ENCODE data around the gene DNAJC22. TPM values are rescaled to one million over a fixed set of nuclear protein-coding genes. Genes with fewer than 3 reads are reported as not detected.

DNAJC22 gene
- total RNA-seq, 1 experiment from 2014 or later: 27.7 TPM

GRCh38 chr12:49368240-49368600, 21.5 kb downstream of the DNAJC22 start:
- H3K36me3 ChIP-seq (ENCODE audit: control insufficient read depth in 1 of 2, insufficient read depth in 2 of 2, low read length in 2 of 2): no peaks in the 10 kb centered on the region
- H4K20me1 ChIP-seq (ENCODE audit: insufficient read depth): peaks cover 5% of the 10 kb centered on the region; the same call in 1 of the 2 replicates
- ChIA-PET CTCF (interaction anchor here (0.8 kb wide), 1 partner anchor 21 kb away, joined by 3 read pairs; no protein-coding TSS in a partner anchor), RAD21 (ENCODE audit: low non-redundant PET in 1 of 2, low total read pairs in 2 of 2, uncharacterized antibody in 2 of 2, unreplicated experiment in 2 of 2) (no interaction called here), POLR2A (interaction anchor here (1.0 to 1.9 kb wide), 2 partner anchors 136 to 146 kb away, joined by 3 to 16 read pairs; no protein-coding TSS in a partner anchor)
- H3K79me2 ChIP-seq (ENCODE audit: insufficient read depth, low read length): peaks cover 65% of the 10 kb centered on the region
- no peaks in the 10 kb centered on the region for H3K9me3 ChIP-seq (ENCODE audit: control insufficient read depth in 1 of 2, insufficient read depth in 1 of 2, low read depth in 1 of 2, low read length in 2 of 2)
- peaks cover 38 to 53% of the 10 kb centered on the region in 2 experiments for H3K4me1 ChIP-seq (ENCODE audit: control insufficient read depth in 1 of 2, insufficient read depth in 2 of 2, low read length in 2 of 2)
- no peaks in the 10 kb centered on the region for H3K27me3 ChIP-seq (ENCODE audit: insufficient read depth, low read length)
- no peak for TF ChIP-seq RAD21 (IDR thresholded peaks at IDR 0.05; ENCODE audit: low read depth)
- TF ChIP-seq, protein P1, sequence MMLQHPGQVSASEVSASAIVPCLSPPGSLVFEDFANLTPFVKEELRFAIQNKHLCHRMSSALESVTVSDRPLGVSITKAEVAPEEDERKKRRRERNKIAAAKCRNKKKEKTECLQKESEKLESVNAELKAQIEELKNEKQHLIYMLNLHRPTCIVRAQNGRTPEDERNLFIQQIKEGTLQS (IDR thresholded peaks at IDR 0.05): no peak
- 0 out of 2 replicates have a peak, but pooled peaks have one; percentile 20 for TF ChIP-seq MAX (IDR thresholded peaks at IDR 0.05)
- peak overlapping the region; percentile 65 to 71 for H3K4me3 ChIP-seq (replicated peaks in 1 of 2; ENCODE audit: low read depth in 1 of 2, low read length in 2 of 2)
- no peaks in the 10 kb centered on the region for H3K9me2 ChIP-seq (ENCODE audit: insufficient read depth)
- H3K27ac ChIP-seq (ENCODE audit: low read depth, low read length): peak overlapping the region; percentile 99
- peak overlapping the region; percentile 71 for H3K4me2 ChIP-seq (ENCODE audit: low read length)
- H2AFZ ChIP-seq (ENCODE audit: low read depth, low read length, poor library complexity, severe bottlenecking): no peak overlapping the region
- no peak for DNase-seq (ENCODE audit: low read depth, low spot score)
- peak overlapping the region; percentile 92 for H3K9ac ChIP-seq (ENCODE audit: low read length)
- ATAC-seq: no peak
- no TSS peak for BruUV-seq (replicated peaks)
- intact Hi-C loops (cut with micrococcal nuclease): no loop called here

GRCh38 chr12:49369411-49370145, 22.9 kb downstream of the DNAJC22 start:
- Histone ChIP-seq H3K9ac (ENCODE audit: low read length) (peak overlapping the region; percentile 10), H3K4me3 (replicated peaks in 1 of 2; ENCODE audit: low read depth in 1 of 2, low read length in 2 of 2) (no peak overlapping the region; a peak in 1 of 4 replicates), H3K4me1 (ENCODE audit: control insufficient read depth in 1 of 2, insufficient read depth in 2 of 2, low read length in 2 of 2) (peaks cover 42 to 58% of the 10 kb centered on the region in 2 experiments), H3K79me2 (ENCODE audit: insufficient read depth, low read length) (peaks cover 79% of the 10 kb centered on the region), H3K4me2 (ENCODE audit: low read length) (peak overlapping the region; percentile 71), H3K9me3 (ENCODE audit: control insufficient read depth in 1 of 2, insufficient read depth in 1 of 2, low read depth in 1 of 2, low read length in 2 of 2) (no peaks in the 10 kb centered on the region), H3K27me3 (ENCODE audit: insufficient read depth, low read length) (no peaks in the 10 kb centered on the region), H2AFZ (ENCODE audit: low read depth, low read length, poor library complexity, severe bottlenecking) (no peak overlapping the region), H3K9me2 (ENCODE audit: insufficient read depth) (no peaks in the 10 kb centered on the region), H3K36me3 (ENCODE audit: control insufficient read depth in 1 of 2, insufficient read depth in 2 of 2, low read length in 2 of 2) (no peaks in the 10 kb centered on the region), H4K20me1 (ENCODE audit: insufficient read depth) (peaks cover 9% of the 10 kb centered on the region; the same call in 1 of the 2 replicates), H3K27ac (ENCODE audit: low read depth, low read length) (peak overlapping the region; percentile 99)
- ATAC-seq (peak; percentile 31), DNase-seq (ENCODE audit: low read depth, low spot score) (no peak)
- no TSS peak for BruUV-seq (replicated peaks)
- intact Hi-C loops (cut with micrococcal nuclease): no loop called here
- TF ChIP-seq, protein P1 (IDR thresholded peaks at IDR 0.05): no peak
- TF ChIP-seq, protein P2, sequence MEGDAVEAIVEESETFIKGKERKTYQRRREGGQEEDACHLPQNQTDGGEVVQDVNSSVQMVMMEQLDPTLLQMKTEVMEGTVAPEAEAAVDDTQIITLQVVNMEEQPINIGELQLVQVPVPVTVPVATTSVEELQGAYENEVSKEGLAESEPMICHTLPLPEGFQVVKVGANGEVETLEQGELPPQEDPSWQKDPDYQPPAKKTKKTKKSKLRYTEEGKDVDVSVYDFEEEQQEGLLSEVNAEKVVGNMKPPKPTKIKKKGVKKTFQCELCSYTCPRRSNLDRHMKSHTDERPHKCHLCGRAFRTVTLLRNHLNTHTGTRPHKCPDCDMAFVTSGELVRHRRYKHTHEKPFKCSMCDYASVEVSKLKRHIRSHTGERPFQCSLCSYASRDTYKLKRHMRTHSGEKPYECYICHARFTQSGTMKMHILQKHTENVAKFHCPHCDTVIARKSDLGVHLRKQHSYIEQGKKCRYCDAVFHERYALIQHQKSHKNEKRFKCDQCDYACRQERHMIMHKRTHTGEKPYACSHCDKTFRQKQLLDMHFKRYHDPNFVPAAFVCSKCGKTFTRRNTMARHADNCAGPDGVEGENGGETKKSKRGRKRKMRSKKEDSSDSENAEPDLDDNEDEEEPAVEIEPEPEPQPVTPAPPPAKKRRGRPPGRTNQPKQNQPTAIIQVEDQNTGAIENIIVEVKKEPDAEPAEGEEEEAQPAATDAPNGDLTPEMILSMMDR (IDR thresholded peaks at IDR 0.05 in 2 of 3, conservative IDR thresholded peaks at IDR 0.05 in 1 of 3; ENCODE audit: borderline replicate concordance in 1 of 3, insufficient read depth in 1 of 3, low read depth in 2 of 3, low read length in 2 of 3): peak in 2 of 3 experiments; percentile 51 to 52; a peak in 4 of 6 replicates
- no peak for TF ChIP-seq TCF7L2 (IDR thresholded peaks at IDR 0.05; ENCODE audit: borderline replicate concordance, extremely low read depth, insufficient read depth, insufficient read length)
- RAD21 ChIA-PET (ENCODE audit: low non-redundant PET in 1 of 2, low total read pairs in 2 of 2, uncharacterized antibody in 2 of 2, unreplicated experiment in 2 of 2): interaction anchor here in 1 of 2 experiments (0.7 kb wide), 1 partner anchor 28 kb away, joined by 3 read pairs; no protein-coding TSS in a partner anchor
- CTCF ChIA-PET: interaction anchor here (1.5 to 2.0 kb wide), 2 partner anchors 12 to 145 kb away, joined by 4 to 6 read pairs; no protein-coding TSS in a partner anchor
- POLR2A ChIA-PET: interaction anchor here (1.1 kb wide), 1 partner anchor 121 kb away, joined by 3 read pairs; no protein-coding TSS in a partner anchor
